ENCODE measurements around the gene F13A1. TPM values are rescaled to one million over a fixed set of nuclear protein-coding genes. Genes with fewer than 3 reads are reported as not detected.

Gene F13A1
- total RNA-seq, 1 donor from 2014 or later: 757 TPM

DNA sequence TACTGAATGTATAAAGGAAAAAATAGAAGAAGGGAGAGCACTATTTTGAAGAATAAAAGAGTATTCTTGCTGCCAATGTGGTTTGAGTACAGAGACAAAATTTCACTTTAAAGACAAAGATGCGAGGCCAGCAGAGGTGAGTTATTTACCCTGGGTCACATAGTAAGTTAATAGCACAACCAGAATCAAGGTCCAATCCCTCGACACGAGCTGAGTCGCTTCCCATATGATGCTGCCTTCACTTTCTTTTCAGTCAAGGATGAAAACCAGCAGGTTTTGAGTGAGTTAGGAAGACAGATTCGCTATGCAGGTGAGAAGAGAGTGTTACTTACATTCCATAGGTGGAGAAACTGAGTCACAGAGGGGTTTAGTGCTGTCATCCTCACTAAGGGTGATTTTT is 75.8 kb downstream of the F13A1 start:
- DNase-seq (ENCODE audit: low read depth): no peak

- DNase-seq (ENCODE audit: low read depth): no peak
Observed at GRCh38 chr6:6243846-6244245, 76.6 kb downstream of the F13A1 start.

DNA sequence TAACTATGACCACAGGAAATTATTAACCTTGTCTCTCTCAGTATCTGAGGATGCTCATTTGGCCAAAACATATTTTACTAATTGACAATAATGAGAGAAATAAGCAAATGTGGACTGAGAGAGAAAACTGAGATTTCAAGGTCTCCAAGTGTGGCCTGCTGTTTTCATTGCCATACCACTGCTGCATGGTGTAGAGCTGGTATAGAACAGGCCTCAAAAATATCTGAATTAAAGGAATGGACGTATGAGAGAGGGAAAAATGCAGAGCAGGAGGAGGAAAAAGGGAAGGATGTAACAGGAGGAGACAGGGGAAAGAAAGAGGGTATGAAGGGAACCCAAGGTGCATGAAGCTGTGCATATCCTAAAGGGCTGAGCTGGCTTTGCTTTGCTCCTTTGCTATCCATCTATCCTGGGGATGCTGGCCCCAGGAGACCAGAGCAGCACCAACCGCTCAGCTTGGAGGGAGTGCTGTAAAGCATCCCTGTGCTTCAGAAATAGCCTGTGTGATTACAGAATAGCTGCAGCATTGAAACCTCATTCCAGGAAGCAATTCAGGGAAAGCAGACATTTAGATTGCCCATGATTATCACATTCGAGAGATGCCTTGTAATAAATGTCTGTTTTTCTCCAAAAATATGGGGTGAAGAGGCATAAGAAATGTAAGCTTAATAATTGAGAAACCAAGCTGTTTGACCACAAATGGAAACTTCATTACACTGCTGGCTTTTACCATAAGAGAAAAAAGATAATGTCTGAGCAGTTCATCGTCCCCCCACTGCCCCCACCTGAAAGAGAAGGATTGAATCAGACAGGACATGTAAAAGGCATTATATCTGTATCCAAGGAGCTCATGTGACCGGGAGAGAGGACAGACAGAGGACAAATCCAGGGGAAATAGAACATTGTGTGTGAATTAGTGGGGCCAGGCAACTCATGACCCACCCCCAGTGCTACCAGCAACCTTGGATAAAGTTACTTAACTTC is 80.6 kb downstream of the F13A1 start:
- no peak for DNase-seq (ENCODE audit: low read depth)

DNA sequence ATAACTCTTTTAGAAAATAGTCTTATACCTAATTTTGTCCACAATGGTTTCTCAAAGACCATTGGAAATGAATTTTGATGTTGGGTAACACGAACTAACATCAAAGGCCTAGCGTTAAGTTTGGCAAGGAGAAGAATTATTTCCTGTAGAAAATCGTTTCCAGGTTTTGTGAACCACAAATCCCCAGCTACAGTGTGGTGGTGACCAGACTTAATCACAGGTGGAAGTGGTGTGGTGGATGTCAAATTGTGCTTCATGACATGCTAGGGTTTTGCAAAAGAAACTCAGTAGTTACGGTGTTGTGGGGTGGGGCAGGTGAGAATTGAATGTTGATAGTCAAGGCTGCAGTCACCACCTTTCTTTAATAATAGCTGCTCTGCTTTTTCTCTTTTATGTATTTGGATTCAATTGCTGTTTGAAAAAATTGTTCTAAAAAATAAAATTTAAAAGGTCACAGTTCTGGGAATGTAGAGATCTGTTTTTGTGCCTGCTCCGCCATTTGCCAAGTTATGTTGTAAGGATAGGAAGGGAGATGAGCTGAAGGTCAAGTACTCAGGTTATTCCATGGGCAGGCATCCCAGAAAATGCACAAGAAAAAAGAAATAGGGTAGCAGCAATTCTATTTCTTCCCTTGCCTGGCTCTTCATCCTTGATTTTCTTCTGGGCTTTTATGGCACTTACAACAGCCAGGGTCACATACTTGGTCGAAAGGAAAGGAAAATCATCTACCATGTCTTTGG is 83.6 kb downstream of the F13A1 start:
- DNase-seq (ENCODE audit: low read depth): no peak

GRCh38 chr6:6235786-6236185 is 84.7 kb downstream of the F13A1 start:
- no peak for DNase-seq (ENCODE audit: low read depth)

- no peak for DNase-seq (ENCODE audit: low read depth)
Observed at GRCh38 chr6:6234963-6235362, 85.5 kb downstream of the F13A1 start.

GRCh38 chr6:6230286-6230685 is 90.2 kb downstream of the F13A1 start:
- peak; percentile 69 for DNase-seq (ENCODE audit: low read depth)

DNA sequence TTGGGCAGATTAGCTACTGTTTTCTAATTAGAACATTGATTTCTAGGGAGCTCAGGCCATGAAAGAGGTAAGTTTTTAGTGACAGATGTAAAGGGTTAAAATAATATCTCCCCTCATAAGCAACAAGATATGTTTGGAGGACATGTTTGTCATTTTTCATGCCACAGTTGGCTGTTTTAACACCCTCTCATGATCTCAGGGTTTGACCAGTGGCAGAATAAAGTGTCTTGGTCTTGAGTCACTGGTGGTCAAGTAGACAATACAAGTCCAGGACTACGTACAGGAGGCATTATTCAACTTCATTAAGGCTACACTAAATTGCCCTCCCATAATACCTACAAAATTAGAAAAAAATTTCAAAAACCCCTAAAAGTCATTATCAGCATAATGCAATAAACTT is 92.6 kb downstream of the F13A1 start:
- DNase-seq (ENCODE audit: low read depth): peak; percentile 82

- DNase-seq (ENCODE audit: low read depth): no peak
Observed at GRCh38 chr6:6225885-6226529, 94.5 kb downstream of the F13A1 start.

GRCh38 chr6:6224933-6225486 is 95.5 kb downstream of the F13A1 start:
- DNase-seq (ENCODE audit: low read depth): no peak

DNA sequence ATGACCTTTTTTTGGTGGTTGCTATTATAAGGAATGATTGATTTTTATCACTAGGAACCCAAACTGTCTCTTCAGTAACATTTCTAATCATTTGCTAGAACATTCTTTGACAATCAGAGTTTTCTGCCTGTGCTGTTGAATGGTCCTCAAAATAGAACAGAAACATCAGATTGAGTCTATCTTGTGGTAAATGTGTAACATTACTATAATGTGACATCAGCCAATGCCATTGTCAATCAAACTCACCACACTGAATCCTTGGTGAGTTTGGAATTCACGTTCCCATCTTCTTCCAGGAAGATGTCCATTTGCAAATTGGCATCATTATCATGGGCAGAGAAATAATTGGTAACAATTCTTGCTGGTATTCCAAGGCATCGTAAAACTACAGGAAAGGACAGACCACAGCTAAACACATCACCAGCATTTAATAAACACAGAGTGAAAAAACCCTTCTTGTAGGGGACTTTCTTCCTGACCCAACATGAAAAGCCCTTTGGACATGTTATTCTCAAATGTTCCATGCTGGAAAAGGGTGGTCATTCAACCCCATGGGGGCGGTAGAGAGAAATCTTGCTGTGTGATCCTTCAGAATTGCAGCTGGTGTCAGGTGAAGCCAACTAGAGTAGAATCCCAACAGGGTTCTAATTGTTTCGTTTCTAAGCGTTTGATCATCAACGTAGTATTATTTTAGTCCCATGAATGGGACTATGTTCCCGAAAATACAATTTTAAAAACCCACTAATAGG is 98.5 kb downstream of the F13A1 start:
- peak; percentile 53 for DNase-seq (ENCODE audit: low read depth)

DNA sequence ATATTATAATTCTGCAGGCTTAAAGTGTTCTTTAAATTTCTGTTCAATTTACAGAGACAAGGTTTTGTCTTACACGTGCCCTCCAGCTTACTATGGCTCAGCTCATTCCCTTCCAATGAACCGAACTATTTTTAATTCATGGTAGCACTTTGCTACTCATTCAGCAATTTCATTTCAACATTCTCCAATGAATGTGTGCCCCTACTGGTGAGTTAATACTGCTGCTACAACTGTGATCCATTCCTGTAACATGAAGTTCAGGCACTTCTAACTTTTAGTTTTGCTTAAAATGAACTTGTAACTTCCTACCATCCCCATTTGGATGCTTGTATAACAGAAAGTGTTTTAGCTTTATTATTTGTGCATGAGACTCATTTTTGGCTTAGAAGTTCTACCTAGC is 99.7 kb downstream of the F13A1 start:
- peak; percentile 58 for DNase-seq (ENCODE audit: low read depth)

- DNase-seq (ENCODE audit: low read depth): peak; percentile 60
Observed at GRCh38 chr6:6219716-6220115, 100.7 kb downstream of the F13A1 start.

DNA sequence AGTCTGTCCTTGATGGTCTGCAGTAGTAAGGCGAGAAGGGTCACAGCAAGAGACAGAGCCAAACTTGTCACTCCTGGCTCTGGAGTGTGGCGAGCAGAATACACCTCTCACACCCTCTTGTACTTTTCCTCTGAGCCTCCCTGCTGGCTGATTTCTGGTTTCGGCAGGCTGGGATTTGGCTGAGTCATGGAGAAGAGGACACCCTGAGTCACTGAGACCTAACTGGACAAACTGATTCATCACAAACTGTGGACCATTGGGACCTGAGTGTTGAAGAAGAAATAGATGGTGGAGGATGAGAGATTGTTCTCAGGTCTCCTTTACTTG is 101.7 kb downstream of the F13A1 start:
- DNase-seq (ENCODE audit: low read depth): peak; percentile 87

DNA sequence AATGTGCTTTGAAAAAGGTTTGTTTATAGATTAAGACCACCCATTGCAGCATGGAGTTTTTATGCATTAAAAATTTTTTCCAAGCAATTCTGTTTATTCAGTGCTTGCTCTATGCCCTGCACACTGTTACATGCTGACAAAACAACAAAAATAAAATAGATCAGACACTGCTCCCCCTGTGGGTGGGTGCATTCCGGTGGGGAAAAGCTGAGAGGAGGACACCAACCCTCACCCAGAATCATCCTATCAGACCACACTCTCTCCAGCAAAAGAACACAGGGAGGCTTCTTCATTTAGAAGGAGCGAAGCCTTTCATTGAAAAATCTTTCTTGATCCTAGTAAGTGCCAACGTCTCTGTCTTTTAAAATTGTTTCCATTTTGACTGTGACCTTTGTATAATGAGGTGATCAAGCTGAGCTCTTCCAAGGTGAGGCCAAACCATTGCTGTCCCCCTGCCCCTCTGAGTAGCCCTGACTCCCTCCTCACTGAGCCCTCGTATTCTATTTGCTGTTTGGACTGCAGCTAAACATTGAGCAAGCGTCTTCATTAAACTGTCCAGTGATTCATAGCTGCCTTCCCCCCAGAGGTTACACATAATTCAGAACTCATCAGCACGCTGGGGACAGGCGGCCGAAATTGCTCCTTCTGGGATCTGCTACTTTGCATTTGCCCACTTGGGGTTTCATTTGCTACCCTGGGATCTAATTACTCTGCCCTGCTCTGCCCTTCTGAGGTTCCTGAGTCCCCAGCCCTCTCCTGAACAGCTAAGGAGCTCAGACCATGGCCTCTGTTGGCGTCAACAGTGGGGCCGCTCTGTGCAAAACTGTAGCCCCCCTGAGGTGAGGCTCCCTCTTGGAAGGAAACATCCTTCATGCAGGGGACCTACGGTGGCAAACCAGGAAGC is 102.4 kb downstream of the F13A1 start:
- peak; percentile 54 for DNase-seq (ENCODE audit: low read depth)

DNA sequence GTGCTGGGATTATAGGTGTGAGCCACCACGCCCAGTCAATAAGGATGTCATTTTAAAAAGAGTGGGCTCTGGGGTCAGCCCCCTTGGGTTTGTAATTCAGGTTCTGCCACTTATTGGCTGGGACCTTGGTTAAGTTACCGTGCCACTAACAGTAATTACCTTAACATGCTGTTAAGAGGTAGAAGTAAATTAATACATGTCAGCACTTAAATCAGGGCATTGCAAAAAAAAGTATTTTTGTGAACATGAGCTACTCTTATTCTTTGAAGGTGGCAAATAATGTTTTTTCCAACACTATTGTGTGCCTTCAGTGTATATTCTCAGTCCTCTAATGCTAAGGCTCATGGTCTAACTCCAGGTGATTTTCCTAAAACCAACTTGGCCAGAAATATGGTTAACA is 109.5 kb downstream of the F13A1 start:
- DNase-seq (ENCODE audit: low read depth): no peak

- no peak for DNase-seq (ENCODE audit: low read depth)
Observed at GRCh38 chr6:6202886-6203285, 117.6 kb downstream of the F13A1 start.

GRCh38 chr6:6201200-6201599 is 119.3 kb downstream of the F13A1 start:
- no peak for DNase-seq (ENCODE audit: low read depth)

- DNase-seq (ENCODE audit: low read depth): no peak
Observed at GRCh38 chr6:6199678-6200077, 120.8 kb downstream of the F13A1 start.

- DNase-seq (ENCODE audit: low read depth): no peak
Observed at GRCh38 chr6:6196762-6197161, 123.7 kb downstream of the F13A1 start.
